WTC11 (cell line): ENCODE results near the gene RSPO3.

ENCODE experiments used
- CTCF ChIP-seq: fragments of 200-600 bp; IDR thresholded peaks from 2 replicates; pipeline ENCODE4 v1.8.0; 2022; ENCODE audit warnings: antibody characterized with exemption
- TCF7 ChIP-seq: sonication (generic); formaldehyde crosslinking; IDR thresholded peaks from 2 replicates; pipeline ENCODE4 v1.8.0; 2022; ENCODE audit warnings: mild to moderate bottlenecking, low read depth, missing genetic modification reagents, moderate library complexity
- ZNF219 ChIP-seq: sonication (generic); formaldehyde crosslinking; IDR thresholded peaks from 2 replicates; pipeline ENCODE4 v1.8.0; 2023; ENCODE audit warnings: missing genetic modification reagents, mild to moderate bottlenecking, borderline replicate concordance

DNA sequence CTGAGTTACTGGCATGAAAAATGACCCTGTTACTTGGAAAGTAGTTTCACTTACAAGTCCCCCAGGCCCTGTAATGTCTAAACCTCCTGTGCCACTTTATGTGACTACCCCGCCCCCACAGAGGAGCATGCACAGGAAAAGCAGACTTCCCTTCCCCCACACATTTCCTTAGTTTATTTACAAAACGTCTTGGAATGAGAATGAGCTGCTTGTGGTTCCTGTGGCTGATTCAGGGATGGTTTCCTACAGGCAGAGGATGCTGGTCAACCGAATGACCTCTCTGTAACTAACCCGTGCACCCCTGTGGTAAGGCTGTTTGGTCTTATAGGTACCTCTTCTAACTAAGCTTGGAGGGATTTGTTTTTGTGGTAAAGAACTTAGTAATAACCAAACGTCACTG lies 28.5 kb downstream of the RSPO3 start:
- TF ChIP-seq CTCF (no peak), ZNF219 (CRISPR knock-in tag) (no peak), TCF7 (CRISPR knock-in tag) (no peak)
